ENCODE measurements around the gene SDR42E1. TPM values are rescaled to one million over a fixed set of nuclear protein-coding genes. Genes with fewer than 3 reads are reported as not detected.

Gene SDR42E1
- total RNA-seq, 1 experiment from 2014 or later, result 0.33 TPM

GRCh38 chr16:82024883-82025282, 13.6 kb upstream of the SDR42E1 start:
- peaks cover 2% of the 10 kb centered on the region; the same call in 1 of the 2 replicates for H3K27me3 ChIP-seq (ENCODE audit: control insufficient read depth, insufficient read depth, low read length)
- H3K4me3 ChIP-seq (ENCODE audit: low read depth in 2 of 2, low read length in 2 of 2), result no peak overlapping the region
- no peaks in the 10 kb centered on the region for H3K4me1 ChIP-seq (ENCODE audit: control insufficient read depth, insufficient read depth, low read length)
- TF ChIP-seq SIN3A (IDR thresholded peaks at IDR 0.05; ENCODE audit: borderline replicate concordance, insufficient read depth, low read depth, low read length) (no peak), CTCF (IDR thresholded peaks at IDR 0.05) (no peak), TCF7L2 (IDR thresholded peaks at IDR 0.05; ENCODE audit: low read depth, low read length) (no peak), REST (IDR thresholded peaks at IDR 0.05; ENCODE audit: insufficient read depth in 1 of 2, low read depth in 2 of 2, low read length in 1 of 2) (no peak), POLR2AphosphoS5 (IDR thresholded peaks at IDR 0.05; ENCODE audit: low read depth, low read length) (no peak)
- H3K27ac ChIP-seq (ENCODE audit: low read length), result no peak overlapping the region
- POLR2A ChIA-PET, result no interaction called here
- BruUV-seq (replicated peaks), result no TSS peak
- DNase-seq (ENCODE audit: low read depth, low spot score), result no peak
- CTCF ChIA-PET, result no interaction called here
- no peaks in the 10 kb centered on the region for H3K36me3 ChIP-seq (ENCODE audit: control insufficient read depth, insufficient read depth, low read length)
- intact Hi-C loops (cut with micrococcal nuclease; ENCODE audit: unreplicated experiment) (no loop called here), in situ Hi-C loops (cut with HindIII; ENCODE audit: low pct_unique_long_range_greater_than_20kb, low sequenced_read_pairs) (no loop called here)
- ATAC-seq, result no peak
- H3K9me3 ChIP-seq (ENCODE audit: control insufficient read depth, insufficient read depth, low read depth, low read length), result no peaks in the 10 kb centered on the region

GRCh38 chr16:82024316-82024715, 13.0 kb upstream of the SDR42E1 start:
- Histone ChIP-seq H3K4me1 (ENCODE audit: control insufficient read depth, insufficient read depth, low read length) (no peaks in the 10 kb centered on the region), H3K4me3 (ENCODE audit: low read depth in 2 of 2, low read length in 2 of 2) (no peak overlapping the region), H3K27me3 (ENCODE audit: control insufficient read depth, insufficient read depth, low read length) (peaks cover 4% of the 10 kb centered on the region; the same call in 1 of the 2 replicates), H3K36me3 (ENCODE audit: control insufficient read depth, insufficient read depth, low read length) (no peaks in the 10 kb centered on the region), H3K27ac (ENCODE audit: low read length) (no peak overlapping the region), H3K9me3 (ENCODE audit: control insufficient read depth, insufficient read depth, low read depth, low read length) (no peaks in the 10 kb centered on the region)
- BruUV-seq (replicated peaks), result no TSS peak
- no peak for ATAC-seq
- in situ Hi-C loops (cut with HindIII; ENCODE audit: low pct_unique_long_range_greater_than_20kb, low sequenced_read_pairs) (no loop called here), intact Hi-C loops (cut with micrococcal nuclease; ENCODE audit: unreplicated experiment) (no loop called here)
- CTCF ChIA-PET, result no interaction called here
- POLR2A ChIA-PET, result no interaction called here
- no peak for DNase-seq (ENCODE audit: low read depth, low spot score)
- no peak for TF ChIP-seq CTCF (IDR thresholded peaks at IDR 0.05)
- TF ChIP-seq REST (IDR thresholded peaks at IDR 0.05; ENCODE audit: insufficient read depth in 1 of 2, low read depth in 2 of 2, low read length in 1 of 2), result no peak
- no peak for TF ChIP-seq TCF7L2 (IDR thresholded peaks at IDR 0.05; ENCODE audit: low read depth, low read length)
- no peak for TF ChIP-seq POLR2AphosphoS5 (IDR thresholded peaks at IDR 0.05; ENCODE audit: low read depth, low read length)

Measured in Panc1 (cell line).